ENCODE data around the gene CBX6.

Gene CBX6

DNA sequence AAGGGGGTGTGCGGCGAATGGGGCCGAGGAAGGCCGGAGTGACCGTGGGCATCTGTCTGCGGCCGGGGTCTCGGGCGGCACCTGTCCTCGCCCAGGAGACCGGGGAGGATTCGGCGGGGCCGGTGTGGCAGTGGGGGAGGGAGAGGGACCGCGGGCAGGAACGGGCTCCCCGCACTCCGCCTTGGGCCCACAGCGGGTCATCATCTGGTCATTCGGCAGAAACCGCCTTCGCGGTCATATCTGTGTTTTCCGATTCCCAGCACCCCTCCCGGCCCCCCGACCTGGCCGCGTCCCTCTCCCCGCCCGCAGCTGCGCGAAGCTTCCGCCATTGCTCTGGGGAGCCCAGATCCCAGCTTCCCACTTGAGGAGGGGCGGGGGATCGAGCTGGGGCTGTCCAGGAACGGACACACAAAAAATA, 824 bp upstream of the CBX6 start:
- DNase-seq: peak; percentile 82

DNA sequence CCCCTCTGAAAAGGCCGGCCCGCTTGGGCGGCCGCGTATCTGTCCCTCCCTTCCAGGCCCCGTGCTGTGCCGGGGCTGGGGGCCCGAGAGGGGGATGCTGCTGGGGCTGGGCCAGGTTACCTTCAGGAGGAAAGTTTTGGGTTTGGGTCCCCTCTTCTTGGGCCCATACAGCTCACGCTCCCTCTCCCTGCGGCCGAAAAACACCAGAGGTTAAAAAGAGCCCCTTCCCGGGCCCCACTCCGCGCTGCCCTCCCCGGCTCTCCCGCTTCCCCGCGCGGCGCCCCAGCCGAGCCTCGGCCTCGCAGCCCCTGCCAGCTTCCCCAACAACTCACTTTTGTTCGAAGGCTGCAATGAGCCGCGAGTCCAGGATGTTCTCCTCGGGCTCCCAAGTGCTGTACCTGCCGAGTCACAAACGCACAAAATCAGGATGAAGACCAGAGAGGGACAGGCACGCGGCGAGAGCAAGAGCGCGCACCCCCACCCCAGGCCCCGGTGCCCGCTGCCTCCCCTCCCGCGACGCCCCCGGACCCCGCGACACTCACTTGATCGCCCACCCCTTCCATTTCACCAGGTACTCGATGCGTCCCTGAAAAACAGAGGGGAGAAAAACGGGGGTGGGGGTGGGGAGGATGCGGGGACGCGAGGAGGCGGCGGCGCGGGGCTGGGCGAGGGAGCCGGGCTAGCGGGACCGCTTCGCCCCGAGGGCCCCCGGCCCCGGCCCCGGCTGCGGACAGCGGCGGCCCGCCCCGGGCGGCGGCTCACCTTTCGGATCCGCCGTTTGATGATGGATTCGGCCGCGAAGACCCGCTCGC, 450 bp downstream of the CBX6 start:
- no peak for DNase-seq

DNA sequence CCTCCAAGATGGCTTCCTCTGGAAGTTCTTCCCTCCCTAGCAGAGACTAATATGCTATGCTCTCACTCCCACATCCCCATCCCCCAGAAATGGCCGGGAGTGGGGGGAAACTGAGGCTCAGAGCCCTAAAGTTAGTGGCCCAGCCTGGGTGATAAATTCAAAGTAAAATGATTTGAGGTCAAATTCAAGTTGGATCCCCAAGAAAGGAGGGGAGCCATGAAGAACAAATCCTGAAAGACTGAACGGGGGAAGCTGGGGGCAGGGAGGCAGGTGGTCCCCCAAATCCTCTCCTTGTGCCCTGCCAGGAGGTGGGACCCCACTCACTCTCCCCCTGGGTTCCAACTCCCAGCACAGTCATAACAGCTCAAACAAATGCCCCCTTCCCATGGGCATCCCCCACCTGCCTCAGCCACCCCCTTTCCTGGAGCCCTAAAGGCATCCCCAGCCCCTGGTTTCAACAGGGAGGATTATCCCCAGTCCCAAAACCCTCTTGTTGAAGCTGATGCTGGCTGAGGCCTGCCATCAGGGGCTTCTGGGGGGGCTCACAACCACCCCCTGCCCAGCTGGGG, 1.1 kb downstream of the CBX6 start:
- DNase-seq: no peak

DNA sequence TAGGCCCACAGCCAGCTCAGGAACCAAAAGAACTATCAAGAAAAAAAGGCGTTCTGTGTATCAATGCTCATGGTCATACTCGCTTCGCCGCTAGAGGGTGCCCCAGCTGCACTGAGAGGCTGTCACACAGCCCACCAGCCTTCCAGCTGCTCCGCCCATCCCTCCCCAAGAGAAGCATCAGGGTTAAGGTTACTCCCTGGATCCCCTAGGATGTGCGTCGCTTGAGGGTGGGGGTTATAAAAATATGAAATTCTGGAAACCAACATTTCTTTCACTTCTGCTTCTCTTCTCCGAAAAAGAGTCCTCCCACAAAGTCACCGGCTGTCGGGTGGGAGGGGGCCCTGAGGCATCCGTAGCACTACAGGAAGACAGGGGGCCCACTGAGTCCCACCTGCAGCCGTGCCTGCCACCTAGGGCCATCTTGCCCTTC, 1.7 kb downstream of the CBX6 start:
- DNase-seq: peak; percentile 70

DNA sequence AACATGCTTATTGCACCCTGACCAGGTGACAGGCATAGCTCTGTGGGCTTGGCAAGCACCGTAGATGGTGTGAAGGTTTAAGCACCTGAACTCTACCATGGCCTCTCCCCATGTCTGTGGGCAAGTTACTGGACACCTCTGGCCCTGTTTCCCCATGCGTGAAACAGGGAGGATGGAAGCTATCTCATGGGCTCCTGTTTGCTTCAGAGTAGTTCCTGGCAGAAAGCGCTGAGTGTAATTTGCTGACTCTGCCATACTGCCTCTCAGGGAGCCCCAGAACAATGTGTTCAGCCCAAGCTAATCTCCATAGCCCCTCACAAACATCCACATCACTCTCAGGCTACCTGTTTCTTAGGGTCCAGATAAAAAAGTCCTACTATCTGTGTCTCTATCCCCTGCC, 2.4 kb downstream of the CBX6 start:
- no peak for DNase-seq

DNA sequence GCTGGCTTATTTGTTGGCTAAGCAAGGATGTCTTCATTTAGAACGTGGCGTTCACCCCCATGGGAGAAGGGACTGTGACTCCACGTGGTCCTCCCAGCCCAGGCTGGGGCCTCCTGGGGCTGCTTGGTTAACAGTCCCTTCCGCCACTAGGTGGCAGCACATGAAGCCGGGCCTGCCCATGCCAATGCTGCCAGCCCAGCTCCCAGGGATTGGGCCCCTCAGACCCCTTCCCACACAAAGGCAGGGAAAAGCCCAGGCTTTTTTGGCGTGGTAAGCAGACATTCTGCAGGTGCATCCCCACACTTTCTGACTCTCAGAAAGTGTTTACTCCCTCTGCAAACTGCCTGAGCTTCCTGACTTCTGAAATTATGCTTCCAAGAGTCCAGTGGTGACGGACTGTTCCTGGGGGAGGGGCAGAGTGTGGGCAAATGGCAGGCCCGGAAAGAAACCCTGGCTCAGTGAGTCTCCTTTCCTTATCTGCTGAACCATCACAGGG, 3.1 kb downstream of the CBX6 start:
- DNase-seq: peak; percentile 46

DNA sequence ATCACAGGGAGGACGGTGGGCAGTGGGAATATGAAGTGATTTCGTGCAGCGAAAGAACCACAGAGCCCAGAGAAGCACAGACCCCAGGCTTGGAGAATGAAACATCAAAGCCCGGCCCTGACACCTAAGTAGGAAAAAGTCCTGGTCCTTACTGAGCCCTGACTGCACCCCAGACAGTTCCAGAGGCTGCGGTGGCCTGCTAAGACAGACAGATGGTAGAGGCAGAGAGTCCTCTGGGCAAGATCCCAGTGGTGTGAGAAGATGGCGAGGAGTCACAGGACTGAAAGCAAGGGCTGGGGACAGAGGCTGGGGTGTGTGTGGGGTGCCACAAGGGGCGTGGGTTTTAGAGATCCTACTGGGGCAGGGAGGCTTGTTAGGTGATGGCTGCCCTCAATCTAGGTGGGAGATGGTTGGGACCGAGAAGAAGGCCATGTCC, 3.7 kb downstream of the CBX6 start:
- no peak for DNase-seq

DNA sequence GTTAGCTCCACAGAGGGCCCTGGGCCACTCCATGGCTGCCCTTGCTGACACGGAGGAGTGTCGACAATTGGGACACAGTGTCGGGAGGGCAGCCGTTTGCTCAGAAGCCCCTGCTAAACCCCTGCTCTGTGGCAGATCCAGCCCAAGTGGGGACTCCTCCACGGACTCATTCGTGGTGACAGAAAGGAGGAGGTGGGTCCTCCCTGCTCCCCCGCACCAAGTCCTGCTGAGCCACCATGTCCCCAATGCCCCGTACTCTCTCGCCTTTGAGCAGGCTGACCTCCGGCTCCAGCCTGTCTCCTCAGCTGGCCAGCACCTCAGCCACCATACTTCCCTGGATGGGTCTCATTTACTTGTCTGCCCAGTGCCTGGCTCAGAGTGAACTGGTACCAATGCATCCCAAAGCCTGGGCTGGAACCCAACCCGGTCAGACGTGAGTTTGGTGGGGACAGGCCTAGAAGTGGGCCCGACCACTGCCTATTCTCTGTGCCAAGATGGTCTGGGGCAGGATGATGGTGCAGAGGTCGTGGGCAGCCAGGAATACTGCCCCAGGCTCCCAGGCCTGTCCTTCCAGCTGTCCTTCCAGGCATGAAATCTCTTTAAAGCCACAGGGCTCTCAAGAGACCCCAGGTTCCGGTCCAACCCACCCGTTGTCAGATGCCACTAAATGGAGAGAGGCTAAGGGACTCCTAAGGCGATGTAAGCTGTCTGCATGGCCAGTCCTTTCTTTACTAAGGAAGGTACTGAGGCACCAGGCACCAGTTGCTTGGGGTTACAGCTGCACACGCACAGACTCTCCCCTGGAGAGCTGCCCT, 4.3 kb downstream of the CBX6 start:
- DNase-seq: no peak

DNA sequence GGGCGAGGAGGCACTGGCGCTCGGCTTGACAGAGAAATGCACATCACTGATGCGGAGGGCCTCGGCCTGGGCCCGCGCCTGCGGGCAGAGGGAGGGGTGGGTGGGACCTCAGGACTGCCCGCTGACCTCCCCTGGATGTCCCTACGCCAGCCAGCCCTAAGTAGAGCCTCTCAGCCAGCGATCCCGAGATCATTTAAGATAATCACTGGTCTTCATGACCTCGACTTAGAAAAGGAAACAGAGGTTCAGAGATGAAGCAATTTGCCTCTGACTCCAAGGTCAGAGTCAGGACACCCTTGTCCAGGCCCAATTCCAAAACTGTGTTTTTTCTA, 4.9 kb downstream of the CBX6 start:
- DNase-seq: no peak

DNA sequence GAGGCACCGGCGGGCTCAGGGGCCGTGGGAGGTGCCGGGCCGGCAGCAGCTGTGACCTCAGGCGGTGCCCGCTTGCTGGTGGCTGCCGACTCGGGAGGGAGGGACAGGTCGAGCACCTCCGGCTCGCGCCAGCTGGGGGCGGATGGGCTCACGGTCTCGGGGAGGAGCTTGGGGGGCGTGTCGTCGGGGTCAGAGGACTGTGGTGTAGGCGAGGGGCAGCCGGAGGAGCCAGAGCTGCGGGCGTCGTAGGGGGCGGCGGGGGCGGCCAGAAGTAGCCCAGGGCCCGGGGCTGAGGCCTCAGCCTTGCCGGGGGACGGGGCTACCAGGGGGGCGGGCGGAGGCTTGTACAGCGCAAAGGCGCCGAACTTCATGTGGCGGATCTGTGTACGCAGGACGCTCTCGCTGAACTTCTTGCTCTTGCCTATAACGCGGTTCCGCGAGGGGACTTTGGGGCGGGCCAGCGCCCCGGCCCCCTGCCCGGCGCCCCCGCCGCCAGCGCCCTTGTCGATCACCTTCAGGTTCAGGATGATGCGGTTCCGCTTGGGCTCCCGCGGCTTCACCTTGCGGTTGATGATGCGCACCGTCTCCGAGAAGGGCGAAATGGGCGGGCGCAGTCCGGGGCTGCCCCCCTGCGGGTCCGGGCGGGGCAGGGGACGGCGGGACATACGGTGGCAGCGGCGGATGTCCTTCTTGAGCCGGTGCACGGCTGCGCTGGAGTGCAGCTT, 5.5 kb downstream of the CBX6 start:
- DNase-seq: no peak

DNA sequence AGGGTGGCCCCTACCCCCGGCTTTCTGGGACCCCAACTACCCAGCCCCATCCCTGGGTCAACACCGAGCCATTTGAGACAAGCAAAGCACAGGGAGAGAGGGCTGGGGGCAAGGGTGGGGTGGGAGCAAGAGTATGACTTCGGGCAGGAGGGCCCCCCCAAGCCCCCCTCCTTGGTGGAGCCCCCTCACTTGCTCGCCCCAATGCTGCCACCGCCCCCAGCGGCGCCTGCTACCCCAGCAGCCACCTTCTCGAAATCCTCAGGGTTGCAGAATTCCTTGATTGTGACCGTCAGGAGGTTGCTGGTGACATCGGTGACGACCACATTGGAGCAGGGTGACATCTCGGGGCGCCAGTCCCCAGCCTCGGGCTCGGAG, 6.0 kb downstream of the CBX6 start:
- DNase-seq: no peak

DNA sequence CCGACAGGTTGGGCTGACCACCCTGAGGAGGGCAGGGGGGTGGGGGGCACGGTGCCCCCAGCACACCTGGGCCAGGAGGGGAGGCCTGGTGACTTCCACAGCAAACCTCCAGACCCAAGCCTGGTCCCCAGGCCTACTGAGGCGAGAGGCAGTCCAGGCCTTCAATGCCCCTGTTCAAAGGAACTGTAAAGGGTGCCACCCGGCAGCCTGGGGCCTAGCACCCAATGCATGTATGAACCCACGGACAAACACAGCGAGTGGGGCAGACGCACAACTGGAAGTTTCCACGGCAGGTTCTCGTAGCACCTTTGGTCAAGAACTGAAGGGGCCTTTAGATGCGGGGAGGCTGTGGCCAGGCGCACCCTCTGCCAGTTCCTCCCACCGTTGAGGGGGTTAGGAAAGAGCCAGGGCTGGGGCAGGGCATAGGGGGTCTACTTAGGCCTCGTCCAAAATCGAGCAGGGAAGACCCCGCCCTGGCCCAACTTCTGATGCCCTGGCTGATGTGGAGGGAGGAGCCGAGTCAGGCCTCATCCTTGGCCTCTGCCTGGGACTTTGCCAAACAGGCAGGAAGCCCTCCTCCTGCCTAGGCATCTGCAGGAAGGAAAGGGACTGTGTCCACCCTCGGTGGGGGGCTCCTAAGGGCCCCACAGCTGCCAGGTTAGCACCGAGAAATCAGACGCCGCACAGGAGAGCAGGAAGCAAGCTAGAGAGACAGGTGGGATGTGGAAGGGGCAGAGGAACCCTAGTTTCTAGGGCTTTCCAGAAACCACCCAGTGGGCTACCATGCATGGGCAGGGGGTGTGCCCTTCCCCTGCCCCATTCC, 6.6 kb downstream of the CBX6 start:
- no peak for DNase-seq

DNA sequence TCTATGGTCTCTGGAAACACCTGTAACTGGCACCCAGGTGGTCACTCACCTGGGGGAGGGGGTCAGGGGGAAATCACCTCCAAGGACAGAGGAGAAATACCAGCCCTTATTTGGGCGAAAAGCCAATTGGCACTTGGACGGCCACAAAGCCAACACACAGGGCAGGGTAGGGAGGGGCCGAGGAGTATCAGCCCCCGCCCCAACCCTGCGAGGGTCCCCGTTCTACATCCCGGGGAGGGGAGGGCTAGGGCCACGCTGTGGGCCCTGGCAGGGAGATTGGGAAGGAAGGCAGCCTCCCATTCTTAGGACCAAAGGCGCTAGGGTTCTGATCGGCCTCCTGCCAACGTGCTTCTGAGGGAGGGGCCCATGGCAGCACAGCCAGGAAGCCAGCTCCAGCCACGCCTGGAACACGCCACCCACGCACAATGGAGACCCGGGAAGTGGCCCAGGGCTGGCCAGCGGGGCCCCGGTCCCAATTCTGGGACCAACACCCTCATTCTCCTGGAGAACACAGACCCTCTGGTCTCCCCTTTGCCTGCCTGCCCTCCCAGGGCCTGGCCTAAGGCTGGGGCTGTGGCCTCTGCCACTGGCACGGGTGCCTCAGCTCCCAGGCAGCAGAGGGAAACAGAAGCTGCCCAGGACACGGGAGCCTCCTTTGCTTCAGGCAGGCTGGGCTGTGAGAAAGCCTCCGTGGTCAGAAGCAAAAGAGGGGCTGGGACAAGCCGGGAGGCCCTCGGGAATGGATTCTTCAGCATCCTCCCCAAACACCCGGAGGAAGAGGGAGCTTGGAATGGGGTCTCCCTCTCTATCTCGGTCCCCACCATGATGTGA, 7.4 kb downstream of the CBX6 start:
- no peak for DNase-seq

DNA sequence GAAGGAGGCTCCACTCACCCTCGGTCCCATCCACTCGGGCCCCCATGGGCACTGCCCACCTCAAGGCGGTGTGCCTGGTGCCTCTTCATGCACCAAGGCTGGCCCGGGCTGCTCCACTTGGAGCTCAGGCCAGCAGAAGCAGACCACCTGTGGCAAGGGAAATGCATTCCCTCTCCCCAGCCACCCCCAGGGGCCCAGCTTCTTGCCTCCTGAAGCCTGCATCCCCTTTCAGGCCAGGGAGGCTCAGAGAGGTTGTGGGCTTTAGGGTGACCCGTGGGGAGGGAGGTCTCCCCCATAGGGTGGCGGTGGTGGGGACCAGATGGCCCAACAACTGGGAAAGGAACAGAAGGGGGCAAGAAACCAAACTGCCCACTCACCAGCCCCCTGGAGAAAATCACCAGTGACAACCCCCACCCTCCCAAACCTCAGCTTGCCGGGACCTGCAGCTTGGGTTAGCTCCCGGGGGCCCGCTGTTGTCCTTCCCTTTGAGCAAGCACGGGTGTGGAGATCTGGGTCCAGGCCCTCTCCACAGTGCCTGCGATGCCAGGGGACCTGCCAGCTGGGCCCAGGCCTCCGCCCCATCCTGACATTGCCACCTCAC, 8.4 kb downstream of the CBX6 start:
- DNase-seq: no peak

DNA sequence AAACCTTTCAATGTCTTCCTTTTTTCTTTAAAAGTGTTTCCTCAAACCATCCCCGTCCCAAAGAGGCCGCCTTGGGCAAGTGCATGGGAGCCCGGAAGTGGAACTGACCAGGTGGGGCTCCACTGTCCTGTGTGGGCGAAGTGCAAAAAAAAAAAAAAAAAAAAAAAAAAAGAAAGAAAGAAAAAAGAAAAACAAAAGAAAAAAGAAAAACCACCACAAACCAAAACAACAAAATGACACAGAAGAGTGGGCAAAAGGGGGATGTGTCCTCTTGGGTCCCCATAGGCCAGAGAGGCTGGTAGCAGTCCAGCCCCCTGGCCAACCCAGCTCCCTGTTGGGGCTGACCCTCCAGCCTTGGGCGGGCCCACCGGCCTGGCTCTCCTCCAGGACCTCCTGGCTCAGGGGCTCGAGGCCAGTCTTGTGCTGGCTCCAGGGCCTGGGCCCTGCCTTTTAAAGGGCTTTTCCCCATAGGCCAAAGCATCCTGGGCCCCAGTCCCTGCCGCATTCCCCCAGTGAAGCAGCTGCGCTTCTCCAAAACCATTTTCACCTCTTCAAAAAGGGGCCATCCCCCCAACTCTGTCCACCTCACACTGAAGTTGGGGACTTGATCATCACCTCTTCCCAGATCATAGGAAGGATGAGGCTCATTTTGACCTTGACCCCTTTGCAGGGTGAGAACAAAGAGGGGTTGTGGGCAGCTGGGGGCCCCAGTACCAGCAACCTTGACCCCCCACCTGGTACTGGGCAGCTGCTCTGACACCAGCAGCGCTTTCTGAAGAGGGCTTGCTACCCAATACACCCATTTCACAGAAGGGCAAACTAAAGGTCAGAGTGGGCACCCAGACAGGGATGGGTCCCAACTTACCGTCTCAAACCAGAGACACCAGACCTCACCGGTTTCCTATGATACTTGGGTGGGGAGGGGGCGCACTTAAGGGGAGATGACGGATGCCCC, 9.4 kb downstream of the CBX6 start:
- no peak for DNase-seq

DNA sequence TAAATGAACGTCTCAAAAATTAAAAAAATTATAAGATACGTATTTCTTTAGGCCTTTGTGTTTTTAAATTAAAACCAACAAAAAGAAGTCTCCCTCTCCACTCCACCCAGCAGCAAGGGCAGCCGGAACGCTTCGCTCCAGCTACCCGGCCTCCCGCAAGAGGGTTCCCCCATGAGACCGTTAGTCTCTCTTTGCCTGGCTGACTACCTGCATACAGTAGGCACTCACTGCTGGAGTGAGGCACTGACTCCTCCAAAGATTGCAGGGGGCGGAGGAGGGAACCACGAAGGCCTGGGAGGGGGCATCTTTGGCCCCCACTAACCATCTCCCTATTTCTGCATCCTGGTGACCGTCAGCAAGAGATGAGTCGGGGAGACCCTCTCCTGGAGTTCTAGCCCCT, 10.1 kb downstream of the CBX6 start:
- DNase-seq: no peak

DNA sequence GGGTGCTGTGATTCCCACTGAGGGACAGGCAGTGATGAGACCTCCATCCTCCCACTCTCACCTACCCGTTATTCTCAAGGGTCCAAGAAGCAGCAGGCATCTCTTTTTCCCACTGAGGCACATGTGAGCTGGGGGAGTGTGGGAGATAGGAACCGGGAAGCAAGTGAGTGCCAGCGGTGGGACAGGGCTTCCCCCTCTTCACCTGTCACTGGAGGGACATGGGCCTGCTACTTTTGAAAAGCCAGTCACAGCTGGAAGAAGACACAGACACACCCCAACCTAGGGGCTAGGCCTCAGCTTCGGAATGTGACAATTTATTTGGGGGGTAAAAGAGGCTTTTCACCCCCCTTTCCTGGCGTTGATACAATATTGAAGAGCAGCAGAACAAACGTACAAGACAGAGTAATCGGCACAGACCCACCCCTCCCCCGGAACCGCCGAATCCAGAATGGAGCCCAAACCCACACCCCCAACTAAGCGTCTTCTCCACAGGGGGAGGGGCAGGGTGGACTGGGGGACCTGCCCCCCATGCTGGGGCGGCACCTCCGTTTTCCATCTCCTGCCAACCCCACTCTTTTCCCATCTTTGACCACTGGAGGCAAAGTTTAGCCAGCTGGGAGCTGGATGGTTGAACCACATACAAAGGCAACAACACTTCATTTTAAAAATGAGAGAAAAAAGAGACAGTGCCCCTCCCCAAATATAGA, 10.7 kb downstream of the CBX6 start:
- DNase-seq: no peak

DNA sequence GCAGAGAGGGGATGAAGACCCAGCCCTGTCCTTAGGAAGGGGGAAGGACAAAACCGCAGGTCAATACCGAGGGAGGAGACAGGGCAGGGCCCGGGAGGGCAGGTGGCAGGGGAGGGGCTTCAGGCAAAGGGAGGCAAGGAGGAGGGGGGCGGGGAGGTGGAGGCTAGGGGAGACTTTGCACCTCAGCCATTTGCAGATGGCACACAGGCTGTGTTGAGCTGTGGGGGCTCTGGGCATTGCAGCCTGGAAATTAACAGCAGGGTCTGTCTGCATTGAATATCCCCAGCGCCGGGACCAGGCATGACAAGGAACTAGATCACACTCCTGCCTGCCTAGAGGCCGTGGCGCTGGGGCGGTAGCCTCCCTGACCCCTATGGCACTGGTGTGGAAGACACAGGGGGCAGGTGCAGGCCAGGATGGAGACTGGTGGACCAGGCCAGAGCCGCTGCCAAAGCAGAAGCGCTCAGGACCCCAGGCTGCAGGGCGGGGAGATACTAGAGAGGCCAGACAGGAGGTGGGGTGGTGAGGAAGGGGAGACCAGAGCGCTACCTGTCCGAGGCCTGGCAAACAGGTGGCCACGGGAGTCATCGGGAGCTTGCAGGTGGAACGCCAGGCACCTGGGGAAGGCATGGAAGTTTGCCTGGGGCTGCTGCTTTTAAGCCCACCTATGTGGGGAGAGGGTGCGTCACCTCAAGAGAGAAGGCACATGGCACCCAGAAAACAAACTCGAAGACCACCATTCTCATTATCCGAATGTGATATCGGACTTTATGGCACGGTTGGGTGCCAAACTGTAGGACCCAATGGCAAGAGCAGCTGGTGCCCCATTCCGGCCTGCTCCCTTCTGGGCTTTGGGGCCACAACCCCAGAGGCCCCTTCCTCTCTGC, 11.5 kb downstream of the CBX6 start:
- DNase-seq: no peak

Data from NCI-H2227 treated with DMSO at 0.1 percent for 48 hours (cell line).